Uterus (tissue), 4 donors: Measurements from ENCODE around the gene STK36. TPM values are rescaled to one million over a fixed set of nuclear protein-coding genes. Genes with fewer than 3 reads are reported as not detected.

Source experiments
- DNase-seq, 2 donors: peaks; one replicate each; pipeline ENCODE4 v3.0.0-alpha.2; 2019 to 2020
- H3K27ac ChIP-seq, 2 donors: fragments of 200-600 bp; sonication (generic); 1 replicate in 1 of 2; 2 replicates in 1 of 2; pipeline ENCODE4 v1.5.1; 2016 to 2018
- H3K27me3 ChIP-seq, 2 donors: fragments of 200-600 bp; sonication (generic); one replicate each; pipeline ENCODE4 v1.5.1; 2018 to 2019; ENCODE audit warnings: control low read depth in 1 of 2
- H3K36me3 ChIP-seq, 2 donors: fragments of 200-600 bp; sonication (generic); one replicate each; pipeline ENCODE4 v1.5.1; 2019; ENCODE audit warnings: control low read depth in 1 of 2
- H3K4me1 ChIP-seq, 2 donors: fragments of 200-600 bp; sonication (generic); one replicate each; pipeline ENCODE4 v1.5.1; 2018 to 2019; ENCODE audit warnings: control low read depth in 1 of 2
- H3K4me3 ChIP-seq, 2 donors: fragments of 200-600 bp; sonication (generic); 1 replicate in 1 of 2; 2 replicates in 1 of 2; pipeline ENCODE4 v1.5.1; 2018 to 2019; ENCODE audit warnings: mild to moderate bottlenecking in 1 of 2
- H3K9me3 ChIP-seq, 2 donors: fragments of 200-600 bp; sonication (generic); one replicate each; pipeline ENCODE4 v1.5.1; 2019; ENCODE audit warnings: control low read depth in 1 of 2
- CTCF ChIP-seq, 4 experiments: fragments of 200-600 bp in 2 of 4; fragments of 450-650 bp in 2 of 4; sonication (generic) in 2 of 4; IDR thresholded peaks; one replicate each; pipeline ENCODE4 v1.5.1; 2016 to 2019; ENCODE audit warnings: antibody characterized with exemption in 4 of 4, mild to moderate bottlenecking in 2 of 4, moderate library complexity in 1 of 4
- POLR2A ChIP-seq, 2 donors: fragments of 450-650 bp; IDR thresholded peaks; one replicate each; pipeline ENCODE4 v1.6.1; 2016; ENCODE audit warnings: antibody characterized with exemption in 2 of 2, mild to moderate bottlenecking in 1 of 2, moderate library complexity in 1 of 2
- intact Hi-C: fragments of 100-400 bp; cut with DNase I; formaldehyde crosslinking; loops from one replicate; pipeline ENCODE4 v1.15.1; 2023; ENCODE audit warnings: low total_unique reads
- total RNA-seq, 4 donors: library from RNA; depleted of rRNA in 3 of 4; stranded (reverse); fragments of >200 nt in 3 of 4; gene quantifications; one replicate each; pipeline versions ENCODE4 v1.1.0 to v1.2.4, GENCODE V29; 2014 to 2023
- donor health status: DM: yes; HTN: yes; CAD: no.

The STK36 gene
- 10 to 100 TPM in 3 of 4 donors, 1 to 10 TPM in 1; 7.4 to 52.1 (median 45.5) TPM for total RNA-seq

GRCh38 chr2:218671654-218672566 lies at the start of gene STK36, which contains the start of gene RNF25:
STK36 (plus strand) TSS chr2:218672086; CDS start chr2:218672830, 744 bp downstream.
RNF25 (minus strand) TSS chr2:218672002; CDS start chr2:218671970, 32 bp downstream.
- Histone ChIP-seq H3K36me3 (no peaks in the 10 kb centered on the region), H3K27ac (peak within 1 kb of the TSS; percentile 60 to 84), H3K4me3 (peak within 1 kb of the TSS; percentile 80 to 96), H3K27me3 (no peaks in the 10 kb centered on the region), H3K9me3 (no peaks in the 10 kb centered on the region), H3K4me1 (peaks cover 0 to 8% of the 10 kb centered on the region in 2 donors)
- peak; percentile 13 to 59 for TF ChIP-seq POLR2A (IDR thresholded peaks at IDR 0.05)
- no peak for TF ChIP-seq CTCF (IDR thresholded peaks at IDR 0.05)
- peak; percentile 82 to 85 for DNase-seq
- intact Hi-C loops = no loop called here

- Histone ChIP-seq H3K36me3 (no peaks in the 10 kb centered on the region), H3K9me3 (no peaks in the 10 kb centered on the region), H3K4me3 (no peak overlapping the region), H3K27me3 (no peaks in the 10 kb centered on the region), H3K4me1 (no peaks in the 10 kb centered on the region), H3K27ac (no peak overlapping the region)
- DNase-seq = no peak
- no peak for TF ChIP-seq POLR2A (IDR thresholded peaks at IDR 0.05)
- no peak for TF ChIP-seq CTCF (IDR thresholded peaks at IDR 0.05)
- intact Hi-C loops = no loop called here
These were observed 49.1 kb upstream of the STK36 start for GRCh38 chr2:218622606-218623365.

GRCh38 chr2:218623366-218623705 lies 48.5 kb upstream of the STK36 start:
- intact Hi-C loops = no loop called here
- no peaks in the 10 kb centered on the region for H3K36me3 ChIP-seq

GRCh38 chr2:218626369-218626768 lies 45.5 kb upstream of the STK36 start:
- Histone ChIP-seq H3K4me1 (no peaks in the 10 kb centered on the region), H3K36me3 (no peaks in the 10 kb centered on the region), H3K27ac (no peak overlapping the region), H3K9me3 (no peaks in the 10 kb centered on the region), H3K4me3 (no peak overlapping the region), H3K27me3 (no peaks in the 10 kb centered on the region)
- intact Hi-C loops = no loop called here
- no peak for DNase-seq
- TF ChIP-seq POLR2A (IDR thresholded peaks at IDR 0.05) (no peak), CTCF (IDR thresholded peaks at IDR 0.05) (no peak)

More at GRCh38 chr2:218623366-218623705, 48.5 kb upstream of the STK36 start:
- Histone ChIP-seq H3K4me3 (no peak overlapping the region), H3K4me1 (no peaks in the 10 kb centered on the region), H3K27ac (no peak overlapping the region), H3K27me3 (no peaks in the 10 kb centered on the region), H3K9me3 (no peaks in the 10 kb centered on the region)
- no peak for DNase-seq
- TF ChIP-seq CTCF (IDR thresholded peaks at IDR 0.05) = no peak
- no peak for TF ChIP-seq POLR2A (IDR thresholded peaks at IDR 0.05)

- Histone ChIP-seq H3K27ac (no peak overlapping the region), H3K36me3 (no peaks in the 10 kb centered on the region), H3K4me3 (no peak overlapping the region), H3K9me3 (no peaks in the 10 kb centered on the region), H3K27me3 (no peaks in the 10 kb centered on the region), H3K4me1 (no peaks in the 10 kb centered on the region)
- intact Hi-C loops = no loop called here
- DNase-seq = no peak
- TF ChIP-seq POLR2A (IDR thresholded peaks at IDR 0.05) (no peak), CTCF (IDR thresholded peaks at IDR 0.05) (no peak)
These were observed 43.9 kb upstream of the STK36 start for GRCh38 chr2:218627939-218628338.
